HG03558 (cell line): ENCODE measurements around the gene KIRREL2.
"Not testable (repeated sequence)": the region's sequence is repeated elsewhere in the genome, so short reads cannot be mapped to it uniquely, and the experiment has no call there.

ENCODE experiments used
- ATAC-seq: cut with Tn5 transposase; IDR thresholded peaks from one replicate; pipeline ENCODE4 v1.9.1; 2021; ENCODE audit warnings: moderate number of reproducible peaks; ENCODE audit not compliant: unreplicated experiment; ENCODE audit errors: extremely low read depth

KIRREL2 gene

DNA sequence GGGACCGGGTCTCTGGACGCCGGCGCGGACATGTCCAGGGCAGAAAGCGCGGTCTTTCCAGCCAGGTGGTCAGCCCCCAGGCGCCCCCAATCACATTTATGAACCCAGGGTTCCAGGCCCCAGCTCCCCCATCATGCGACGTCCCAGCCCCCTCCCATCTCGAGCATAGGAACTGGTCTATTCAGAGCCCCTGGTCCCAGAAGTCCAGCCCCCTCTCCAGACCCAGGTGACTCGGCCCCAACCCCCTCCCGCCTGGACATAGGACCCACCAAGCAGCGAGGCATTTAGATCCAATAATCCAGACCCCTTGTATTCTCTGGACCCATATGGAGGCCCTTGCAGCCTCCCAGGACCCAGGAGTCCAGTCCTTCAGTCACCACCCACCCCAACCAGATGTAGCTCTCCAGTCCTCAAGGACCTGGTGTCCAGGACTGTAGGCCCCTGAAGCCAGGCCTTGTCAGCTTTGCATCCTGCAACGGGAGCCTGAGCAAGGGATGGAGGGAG lies 12.2 kb downstream of the KIRREL2 start:
- no peak for ATAC-seq

DNA sequence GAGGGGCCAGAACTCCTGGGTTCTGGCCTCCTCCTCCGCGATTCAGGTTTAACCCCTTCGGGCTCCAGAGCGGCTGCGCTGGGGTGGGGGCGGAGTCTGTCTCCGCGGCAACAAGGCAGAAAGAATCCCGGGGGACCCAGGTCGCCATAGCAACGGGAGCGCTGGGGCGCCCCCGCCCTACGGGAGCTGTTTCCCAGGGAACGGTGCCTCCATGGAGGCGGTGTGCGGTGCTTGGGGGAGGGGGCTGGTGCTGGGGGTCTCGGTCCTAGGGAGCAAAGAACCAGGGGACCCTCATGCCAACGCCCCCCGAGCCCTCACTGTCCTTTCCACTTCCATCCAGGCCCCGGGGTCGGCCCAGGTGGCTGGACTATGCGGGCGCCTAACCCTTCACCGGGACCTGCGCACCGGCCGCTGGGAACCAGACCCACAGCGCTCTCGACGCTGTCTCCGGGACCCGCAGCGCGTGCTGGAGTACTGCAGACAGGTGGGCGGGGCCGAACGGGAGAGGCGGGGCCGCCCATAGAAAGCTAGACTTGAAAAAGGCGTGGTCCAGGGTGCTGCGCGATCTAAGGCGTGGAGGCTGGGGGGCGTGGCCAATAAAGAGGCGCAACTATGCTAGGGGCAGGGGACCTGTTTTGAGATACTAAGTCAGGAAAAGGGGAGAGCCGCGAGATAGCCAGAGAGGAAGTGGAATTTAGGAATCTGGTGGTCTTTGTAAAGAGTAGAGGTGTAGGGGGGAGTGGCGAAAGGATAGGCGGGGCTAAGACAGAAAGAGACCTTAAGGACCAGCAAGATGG lies 12.8 kb downstream of the KIRREL2 start:
- no peak for ATAC-seq

DNA sequence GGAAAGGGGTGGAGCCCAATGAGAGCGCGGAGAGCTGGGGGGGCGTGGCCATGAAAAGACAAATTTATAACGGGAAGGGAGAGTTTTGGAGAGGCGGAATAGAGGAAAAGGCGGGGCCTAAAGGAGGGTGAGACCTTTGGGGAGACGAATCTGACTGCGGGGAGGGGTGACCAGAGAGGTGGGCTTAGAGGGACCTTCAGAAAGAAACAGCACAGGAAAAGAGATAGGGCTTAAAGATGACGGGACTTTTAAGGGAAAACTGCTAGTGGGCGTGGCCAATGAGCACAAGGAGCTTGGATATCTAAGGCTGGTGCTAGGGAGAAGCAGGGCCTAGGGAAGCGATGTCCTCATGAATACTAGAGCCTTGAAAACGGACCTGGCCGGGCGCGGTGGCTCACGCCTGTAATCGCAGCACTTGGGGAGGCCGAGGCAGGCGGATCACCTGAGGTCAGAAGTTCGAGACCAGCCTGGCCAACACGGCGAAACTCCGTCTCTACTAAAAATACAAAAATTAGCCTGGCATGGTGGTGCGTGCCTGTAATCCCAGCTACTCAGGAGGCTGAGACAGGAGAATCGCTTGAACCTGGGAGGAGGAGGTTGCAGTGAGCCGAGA lies 13.5 kb downstream of the KIRREL2 start:
- ATAC-seq = not testable (repeated sequence)

DNA sequence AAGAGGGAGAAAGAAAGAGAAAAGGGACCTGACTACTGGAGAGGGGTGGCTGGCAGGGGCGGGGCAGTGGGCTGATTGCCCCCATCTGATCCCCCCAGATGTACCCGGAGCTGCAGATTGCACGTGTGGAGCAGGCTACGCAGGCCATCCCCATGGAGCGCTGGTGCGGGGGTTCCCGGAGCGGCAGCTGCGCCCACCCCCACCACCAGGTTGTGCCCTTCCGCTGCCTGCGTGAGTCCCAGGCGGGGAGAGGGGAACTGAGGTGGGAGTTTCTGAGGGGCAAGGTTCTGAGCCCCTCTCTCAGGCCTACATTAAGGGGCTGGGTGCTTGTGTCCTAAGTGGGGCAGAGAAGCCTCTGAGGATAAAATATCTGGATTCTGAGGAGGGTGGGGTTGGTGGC lies 14.1 kb downstream of the KIRREL2 start:
- no peak for ATAC-seq

DNA sequence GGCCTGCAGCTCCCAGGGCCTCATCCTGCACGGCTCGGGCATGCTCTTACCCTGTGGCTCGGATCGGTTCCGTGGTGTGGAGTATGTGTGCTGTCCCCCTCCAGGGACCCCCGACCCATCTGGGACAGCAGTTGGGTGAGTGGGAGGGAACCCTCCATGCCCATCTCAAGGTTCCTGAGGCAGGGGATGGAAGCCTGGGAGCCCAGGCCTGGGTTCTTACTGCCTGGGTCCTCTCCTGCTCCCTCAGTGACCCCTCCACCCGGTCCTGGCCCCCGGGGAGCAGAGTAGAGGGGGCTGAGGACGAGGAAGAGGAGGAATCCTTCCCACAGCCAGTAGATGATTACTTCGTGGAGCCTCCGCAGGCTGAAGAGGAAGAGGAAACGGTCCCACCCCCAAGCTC lies 14.9 kb downstream of the KIRREL2 start:
- ATAC-seq = no peak

DNA sequence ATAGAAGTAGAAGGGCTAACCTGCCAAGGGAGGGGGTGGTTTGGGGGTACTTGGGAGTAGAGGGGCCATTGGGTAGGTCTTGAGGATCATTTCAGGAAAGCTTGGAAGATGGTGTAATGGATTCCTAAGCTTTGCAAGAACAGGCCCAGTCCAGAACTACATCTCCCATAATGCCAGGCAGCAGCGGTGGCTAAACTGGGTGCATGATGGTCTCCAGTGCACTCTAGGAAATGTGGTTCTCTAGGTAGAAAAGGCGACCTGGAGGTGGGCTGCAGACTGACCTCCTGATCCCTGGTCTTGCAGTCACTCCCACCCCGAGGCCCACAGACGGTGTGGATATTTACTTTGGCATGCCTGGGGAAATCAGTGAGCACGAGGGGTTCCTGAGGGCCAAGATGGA lies 15.5 kb downstream of the KIRREL2 start:
- no peak for ATAC-seq

DNA sequence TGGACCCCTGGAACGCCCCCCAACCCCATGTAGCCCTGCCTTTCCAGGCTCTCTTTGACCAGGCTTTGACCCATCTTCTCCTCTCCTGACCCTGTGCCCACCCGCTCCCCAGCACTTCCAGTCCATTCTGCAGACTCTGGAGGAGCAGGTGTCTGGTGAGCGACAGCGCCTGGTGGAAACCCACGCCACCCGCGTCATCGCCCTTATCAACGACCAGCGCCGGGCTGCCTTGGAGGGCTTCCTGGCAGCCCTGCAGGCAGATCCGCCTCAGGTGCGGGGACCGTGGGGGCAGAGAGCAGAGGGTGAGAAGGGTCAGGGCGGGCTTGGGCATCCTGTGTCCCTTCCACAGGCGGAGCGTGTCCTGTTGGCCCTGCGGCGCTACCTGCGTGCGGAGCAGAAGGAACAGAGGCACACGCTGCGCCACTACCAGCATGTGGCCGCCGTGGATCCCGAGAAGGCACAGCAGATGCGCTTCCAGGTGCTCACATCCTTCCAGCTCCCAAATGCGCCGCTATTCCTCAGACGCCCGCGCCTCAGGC lies 17.8 kb downstream of the KIRREL2 start:
- ATAC-seq = no peak

DNA sequence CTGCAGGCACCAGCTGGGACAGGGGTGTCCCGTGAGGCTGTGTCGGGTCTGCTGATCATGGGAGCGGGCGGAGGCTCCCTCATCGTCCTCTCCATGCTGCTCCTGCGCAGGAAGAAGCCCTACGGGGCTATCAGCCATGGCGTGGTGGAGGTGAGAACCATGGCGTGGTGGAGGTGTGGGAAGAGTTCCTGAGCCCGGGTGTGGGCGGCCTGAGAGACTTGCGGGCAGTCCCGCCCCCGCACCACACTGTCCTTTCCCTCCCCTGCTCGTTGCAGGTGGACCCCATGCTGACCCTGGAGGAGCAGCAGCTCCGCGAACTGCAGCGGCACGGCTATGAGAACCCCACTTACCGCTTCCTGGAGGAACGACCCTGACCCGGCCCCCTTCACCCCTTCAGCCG lies 22.4 kb downstream of the KIRREL2 start:
- no peak for ATAC-seq

DNA sequence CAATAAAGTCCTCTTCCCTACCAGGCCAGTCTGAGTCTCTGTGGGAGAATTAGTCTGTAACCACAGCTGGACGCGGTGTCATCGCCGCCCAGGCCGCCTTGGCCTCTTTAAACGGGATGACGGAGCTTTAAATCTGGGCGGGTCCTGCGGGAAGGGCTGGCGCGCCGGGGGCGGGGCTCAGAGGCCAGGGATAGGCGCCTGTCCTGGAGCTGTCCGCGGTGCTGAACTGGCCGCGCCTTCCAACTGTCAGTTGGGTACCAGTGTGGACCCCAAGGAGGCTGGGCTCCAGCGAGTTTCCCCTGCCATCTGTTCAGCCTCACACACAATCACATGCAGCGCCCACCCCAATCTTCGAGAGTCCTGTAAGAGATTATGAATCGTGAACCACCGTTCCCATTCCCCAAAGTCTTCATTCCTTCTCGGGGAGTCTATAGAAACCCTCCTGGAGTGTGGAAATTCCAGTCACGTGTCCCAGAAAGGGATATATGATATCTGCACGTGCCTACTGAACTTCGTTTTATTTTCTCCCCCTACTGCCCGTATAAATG lies 23.1 kb downstream of the KIRREL2 start:
- ATAC-seq = no peak

DNA sequence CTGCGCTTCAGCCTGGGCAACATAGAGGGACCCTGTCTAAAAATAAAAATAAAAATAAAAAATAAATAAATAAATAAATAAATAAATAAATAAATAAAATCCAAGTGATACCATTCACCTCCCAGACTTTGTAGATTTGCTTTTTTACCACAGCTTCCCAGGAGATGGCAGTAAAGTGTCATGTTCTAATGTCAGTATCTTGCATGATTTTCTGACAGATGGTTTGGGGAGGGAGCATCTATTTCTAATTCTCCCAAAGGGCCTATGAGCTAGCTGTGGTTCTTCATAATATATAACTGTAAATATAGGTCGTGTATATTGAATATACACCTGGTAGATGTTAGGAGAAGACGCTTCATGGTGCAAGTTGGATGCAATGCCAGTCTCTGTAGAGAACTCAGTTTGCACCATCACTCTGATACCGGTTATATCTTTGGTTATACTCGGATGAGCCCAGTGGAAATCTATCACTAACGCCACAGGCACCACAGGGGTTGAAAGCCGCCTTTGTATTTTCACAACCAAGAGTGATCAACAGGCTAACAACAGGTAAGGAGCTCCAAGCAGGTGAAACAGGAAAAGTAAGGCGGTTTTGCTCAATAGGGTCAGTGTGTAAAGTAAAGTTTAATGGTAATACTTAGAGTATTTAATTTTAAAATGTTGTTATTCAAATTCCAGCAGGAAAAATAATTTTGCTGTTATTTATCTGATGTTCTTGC lies 25.6 kb downstream of the KIRREL2 start:
- no peak for ATAC-seq

DNA sequence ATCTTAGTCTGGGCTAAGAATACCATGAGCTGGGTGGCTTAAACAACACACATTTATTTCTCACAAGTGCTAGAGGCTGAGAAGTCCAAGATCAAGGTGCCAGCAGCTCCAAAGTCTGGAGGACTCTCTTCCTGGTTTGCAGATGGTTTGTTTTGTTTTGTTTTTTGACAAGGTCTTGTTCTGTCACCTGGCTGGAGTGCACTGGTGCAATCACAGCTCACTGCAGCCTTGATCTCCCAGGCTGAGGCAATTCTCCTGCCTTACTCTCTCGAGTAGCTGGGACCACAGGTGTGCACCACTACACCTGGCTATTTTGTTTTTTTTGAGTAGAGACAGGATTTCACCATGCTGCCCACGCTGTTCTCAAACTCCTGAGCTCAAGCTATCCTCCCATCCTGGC lies 27.2 kb downstream of the KIRREL2 start:
- ATAC-seq = no peak

DNA sequence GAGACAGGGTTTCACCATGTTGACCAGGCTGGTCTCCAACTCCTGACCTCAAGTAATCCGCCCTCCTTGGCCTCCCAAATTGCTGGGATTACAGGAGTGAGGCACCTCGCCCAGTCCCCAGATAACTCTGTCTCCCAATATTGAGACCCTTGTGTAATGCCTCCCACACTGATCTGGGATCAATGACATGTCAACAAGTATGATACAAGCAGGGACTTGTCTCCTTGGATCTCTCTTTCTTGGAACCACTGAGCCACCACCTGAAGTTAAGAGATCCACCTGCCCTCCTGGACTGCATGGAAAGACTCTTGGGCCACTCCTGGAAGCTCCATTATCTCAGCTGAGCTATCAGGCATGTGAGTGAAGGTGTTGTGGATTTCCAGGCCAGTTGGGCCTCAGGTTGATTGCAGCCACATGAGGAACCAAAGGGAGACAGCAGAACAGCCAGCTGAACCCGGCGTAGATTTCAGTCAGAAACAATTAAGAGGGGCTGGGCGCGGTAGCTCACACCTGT lies 28.6 kb downstream of the KIRREL2 start:
- no peak for ATAC-seq

DNA sequence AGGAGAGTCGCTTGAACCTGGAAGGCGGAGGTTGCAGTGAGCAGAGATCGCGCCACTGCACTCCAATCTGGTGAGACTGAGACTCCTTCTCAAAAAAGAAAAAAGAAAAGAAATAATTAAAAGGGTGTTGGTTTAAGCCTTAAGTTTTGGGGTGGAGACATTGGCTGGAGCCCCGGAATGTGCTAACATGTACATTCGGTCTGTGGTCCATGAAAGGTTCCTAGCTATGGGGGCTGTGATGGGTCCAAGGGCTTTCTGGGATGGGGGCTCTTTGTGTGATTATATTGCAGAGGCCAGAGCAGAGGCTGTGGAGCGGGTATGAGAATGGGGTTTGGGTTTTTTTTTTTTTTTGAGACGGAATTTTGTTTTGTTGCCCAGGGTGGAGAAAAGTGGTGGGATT lies 29.2 kb downstream of the KIRREL2 start:
- ATAC-seq = no peak

DNA sequence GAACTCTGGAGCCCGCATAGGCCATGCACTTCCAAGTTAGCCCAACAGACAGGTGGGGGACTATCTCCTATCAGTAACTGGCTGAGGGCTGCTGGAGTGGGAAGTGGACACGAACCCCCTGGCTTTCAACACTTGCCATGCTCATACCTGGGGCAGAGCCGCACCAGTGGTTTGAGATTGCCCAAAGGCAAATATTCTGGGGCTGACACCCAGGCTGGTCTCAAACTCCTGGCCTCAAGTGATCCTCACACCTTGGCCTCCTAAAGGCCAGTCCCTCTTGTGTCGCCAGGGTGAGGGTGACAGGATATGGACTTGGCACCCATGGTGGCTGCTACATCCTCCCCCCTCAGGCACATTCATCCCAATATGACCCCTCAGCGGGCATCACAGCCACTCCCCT lies 30.5 kb downstream of the KIRREL2 start:
- ATAC-seq = no peak

DNA sequence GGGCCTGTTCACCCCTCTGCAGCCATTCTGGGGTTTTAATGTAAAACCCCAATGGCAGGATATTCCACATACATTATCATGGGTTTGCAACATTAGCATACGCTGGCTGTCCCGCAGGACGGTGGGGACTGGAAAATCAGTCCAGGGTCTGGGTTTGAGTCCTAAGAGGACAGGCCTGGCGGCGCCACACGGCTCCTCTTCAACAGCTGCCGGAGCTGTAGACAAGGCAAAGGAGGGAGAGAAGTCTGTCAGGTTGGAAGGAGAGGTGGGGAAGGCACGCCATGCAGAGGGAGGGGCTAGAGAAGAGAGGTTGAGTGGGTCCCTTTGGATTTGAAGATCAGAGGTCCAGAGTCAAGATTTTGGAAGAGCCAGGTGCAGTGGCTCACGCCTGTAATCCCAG lies 31.7 kb downstream of the KIRREL2 start:
- no peak for ATAC-seq

DNA sequence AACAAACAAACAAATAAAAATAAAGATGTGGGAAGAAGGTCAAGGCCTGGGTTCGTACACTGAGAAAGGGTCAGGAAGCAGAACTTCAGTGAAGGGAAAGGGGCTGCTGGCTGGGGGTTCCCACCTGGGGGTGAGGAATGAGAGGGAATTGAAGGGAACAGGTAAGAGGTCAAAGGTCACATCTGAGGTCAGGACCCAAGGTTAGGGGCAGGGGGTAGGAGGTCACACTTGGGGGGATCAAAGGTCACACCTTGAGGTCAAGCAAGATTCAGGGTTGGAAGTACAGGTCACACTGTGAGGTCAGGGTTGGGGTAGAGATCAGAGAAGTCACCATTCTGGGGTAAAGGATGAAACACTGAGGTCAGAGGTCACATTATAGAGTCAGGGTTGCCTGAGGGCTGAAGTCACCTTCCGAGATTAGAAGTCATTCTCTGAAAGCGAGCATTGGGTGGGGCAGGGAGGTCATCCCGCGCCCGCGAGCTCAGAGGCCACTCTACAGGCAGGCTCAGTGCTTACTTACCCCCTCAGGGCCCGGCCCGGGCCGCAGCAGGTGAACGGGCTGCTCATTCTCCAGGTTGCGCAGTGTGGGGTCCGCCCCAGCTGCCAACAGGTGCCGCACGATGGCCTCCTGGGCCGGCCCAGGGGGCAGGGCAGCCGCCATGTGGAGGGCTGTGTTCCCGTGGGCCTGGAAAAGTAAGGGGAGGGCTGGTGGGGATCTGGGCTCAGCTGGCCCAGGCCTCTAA lies 32.8 kb downstream of the KIRREL2 start:
- ATAC-seq = no peak

DNA sequence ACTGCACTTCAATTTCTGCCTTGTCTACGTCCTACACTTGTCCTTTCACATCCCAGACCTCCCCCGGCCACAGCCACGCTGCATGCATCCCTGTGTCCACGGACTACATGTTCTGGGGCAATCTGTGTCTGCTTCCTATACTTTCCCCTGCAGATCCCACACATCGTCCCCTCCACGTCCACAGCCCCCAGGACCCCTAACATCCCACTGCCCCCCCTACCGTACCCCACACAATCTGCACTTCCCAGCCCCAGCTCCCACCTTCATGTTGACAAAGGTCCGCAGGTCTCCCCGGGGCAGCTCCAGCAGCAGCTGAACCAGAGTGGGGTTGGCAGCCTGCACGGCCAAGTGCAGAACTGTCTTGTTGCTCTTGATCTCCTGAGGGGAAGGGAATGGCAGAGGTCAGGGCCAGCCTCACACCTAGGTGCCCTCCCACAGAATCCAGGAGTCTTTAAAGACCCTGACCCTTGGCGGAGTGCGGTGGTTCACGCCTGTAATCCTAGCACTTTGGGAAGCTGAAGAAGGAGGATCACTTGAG lies 33.5 kb downstream of the KIRREL2 start:
- no peak for ATAC-seq

DNA sequence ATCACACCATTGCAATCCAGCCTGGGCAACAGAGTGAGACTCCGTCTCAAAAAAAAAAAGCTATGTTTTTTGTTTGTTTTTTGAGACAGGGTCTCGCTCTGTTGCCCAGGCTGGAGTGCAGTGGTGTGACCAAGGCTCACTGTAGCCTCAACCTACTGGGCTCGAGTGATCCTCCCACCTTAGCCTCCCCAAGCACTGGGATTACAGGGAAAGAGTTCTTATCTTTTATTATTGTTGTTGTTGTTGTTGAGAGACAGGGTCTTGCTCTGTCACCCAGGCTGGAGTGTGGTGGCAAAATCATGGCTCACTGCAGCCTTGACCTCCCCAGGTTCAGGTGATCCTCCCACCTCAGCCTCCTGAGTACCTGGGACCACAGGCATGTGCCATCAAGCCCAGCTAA lies 35.1 kb downstream of the KIRREL2 start:
- not testable (repeated sequence) for ATAC-seq

DNA sequence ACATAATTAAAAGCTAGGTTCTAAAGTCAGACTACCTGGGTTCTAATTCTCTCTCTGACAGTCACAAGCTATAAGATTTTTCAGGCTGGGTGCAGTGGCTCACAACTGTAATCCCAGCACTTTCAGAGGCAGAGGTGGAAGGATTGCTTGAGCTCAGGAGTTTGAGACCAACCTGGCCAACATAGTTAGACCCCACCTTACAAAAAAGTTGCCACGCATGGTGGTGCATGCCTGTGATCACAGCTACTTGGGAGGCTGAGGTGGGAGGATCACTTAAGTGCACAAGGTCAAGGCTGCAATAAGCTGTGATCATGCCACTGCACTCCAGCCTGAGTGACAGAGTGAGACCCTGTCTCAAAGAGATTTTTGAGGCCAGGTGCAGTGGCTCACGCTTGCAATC lies 37.6 kb downstream of the KIRREL2 start:
- no peak for ATAC-seq
